IMR-90 (cell line): Measurements from ENCODE around the gene LRRC52. TPM values are rescaled to one million over a fixed set of nuclear protein-coding genes. Genes with fewer than 3 reads are reported as not detected.

Experiments
- ATAC-seq: fragments of 200-7000 bp; cut with Tn5 transposase; 2 replicates; pipeline ENCODE4 v1.9.1; 2020; ENCODE audit warnings: low read depth, mild to moderate bottlenecking, moderate library complexity
- BruUV-seq: library from RNA; stranded (reverse); fragments of 400-500 nt; replicated peaks from 2 replicates; lab custom pipeline; 2021; lab: Mats Ljungman, UMichigan
- CTCF ChIA-PET: fragments of 300-600 bp; formaldehyde crosslinking; extraction: SDS; loops from one replicate; lab custom pipeline; 2021; ENCODE audit warnings: antibody characterized with exemption; lab: Yijun Ruan, JAX
- POLR2A ChIA-PET: fragments of 300-600 bp; sonication (Branson Sonifier 250); formaldehyde crosslinking; loops from one replicate; lab custom pipeline; 2022; ENCODE audit warnings: antibody characterized with exemption; ENCODE audit not compliant: unreplicated experiment; lab: Charles Lee
- DNase-seq: peaks from one replicate; pipeline ENCODE4 v3.0.0; 2013
- H2AFZ ChIP-seq: replicated peaks from 2 replicates; pipeline ENCODE3; 2013; ENCODE audit warnings: low read length, mild to moderate bottlenecking; ENCODE audit not compliant: poor library complexity
- H2AK5ac ChIP-seq: 2 replicates; pipeline ENCODE4 v1.6.1; 2013; ENCODE audit warnings: low read depth, low read length, inconsistent platforms
- H2AK9ac ChIP-seq: replicated peaks from 2 replicates; pipeline ENCODE3; 2013; ENCODE audit warnings: mild to moderate bottlenecking, low read depth, low read length, moderate library complexity; ENCODE audit not compliant: poor library complexity
- H2BK120ac ChIP-seq: 2 replicates; pipeline ENCODE4 v1.6.1; 2013; ENCODE audit warnings: low read depth, low read length, inconsistent platforms
- H2BK15ac ChIP-seq: 3 replicates; pipeline ENCODE4 v1.6.1; 2013; ENCODE audit warnings: low read depth, low read length, inconsistent platforms
- H2BK20ac ChIP-seq: 2 replicates; pipeline ENCODE4 v1.6.1; 2013; ENCODE audit warnings: low read depth, mild to moderate bottlenecking, inconsistent platforms, low read length, moderate library complexity
- H2BK5ac ChIP-seq: 2 replicates; pipeline ENCODE4 v1.6.1; 2013; ENCODE audit warnings: mild to moderate bottlenecking, low read depth, low read length, inconsistent platforms; ENCODE audit not compliant: poor library complexity, severe bottlenecking
- H3K14ac ChIP-seq: replicated peaks from 2 replicates; pipeline ENCODE4 v1.6.1; 2013; ENCODE audit warnings: low read depth, low read length, inconsistent platforms
- H3K18ac ChIP-seq: 2 replicates; pipeline ENCODE4 v1.6.1; 2013; ENCODE audit warnings: low read depth, low read length, control low read depth
- H3K23ac ChIP-seq: 2 replicates; pipeline ENCODE4 v1.6.1; 2013; ENCODE audit warnings: low read depth, low read length, inconsistent platforms
- H3K27ac ChIP-seq: 2 replicates; pipeline ENCODE4 v1.5.1; 2013; ENCODE audit warnings: mild to moderate bottlenecking, control low read depth, low read length; ENCODE audit not compliant: insufficient read depth
- H3K27me3 ChIP-seq: 2 replicates; pipeline ENCODE4 v1.6.1; 2013; ENCODE audit warnings: low read length; ENCODE audit not compliant: control insufficient read depth, insufficient read depth
- H3K36me3 ChIP-seq: 2 replicates; pipeline ENCODE4 v1.6.1; 2013; ENCODE audit warnings: low read length, mixed read lengths; ENCODE audit not compliant: control insufficient read depth, insufficient read depth
- H3K4ac ChIP-seq: 2 replicates; pipeline ENCODE4 v1.6.1; 2013; ENCODE audit warnings: low read depth, low read length, inconsistent platforms
- H3K4me1 ChIP-seq: 2 replicates; pipeline ENCODE4 v1.6.1; 2013; ENCODE audit warnings: low read length, mixed read lengths; ENCODE audit not compliant: control insufficient read depth, insufficient read depth
- H3K4me2 ChIP-seq: 2 replicates; pipeline ENCODE4 v1.6.1; 2013; ENCODE audit warnings: low read depth, mild to moderate bottlenecking, control low read depth, low read length, moderate library complexity
- H3K4me3 ChIP-seq: 2 replicates; pipeline ENCODE4 v1.5.1; 2013; ENCODE audit warnings: low read depth, mild to moderate bottlenecking, control low read depth, low read length, moderate library complexity; ENCODE audit not compliant: insufficient read depth
- H3K56ac ChIP-seq: 2 replicates; pipeline ENCODE4 v1.6.1; 2013; ENCODE audit warnings: low read length, inconsistent platforms; ENCODE audit not compliant: insufficient read depth; ENCODE audit errors: extremely low read depth
- H3K79me1 ChIP-seq, 2 experiments: 2 replicates each; pipeline ENCODE4 v1.6.1; 2013; ENCODE audit warnings: low read length in 2 of 2, inconsistent platforms in 1 of 2, low read depth in 1 of 2
- H3K9ac ChIP-seq: 2 replicates; pipeline ENCODE4 v1.6.1; 2013; ENCODE audit warnings: low read depth, low read length, control low read depth
- H3K9me1 ChIP-seq: 2 replicates; pipeline ENCODE4 v1.6.1; 2013; ENCODE audit warnings: low read length, inconsistent platforms; ENCODE audit not compliant: insufficient read depth
- H3K9me3 ChIP-seq: 2 replicates; pipeline ENCODE4 v1.6.1; 2013; ENCODE audit warnings: low read length; ENCODE audit not compliant: control insufficient read depth, insufficient read depth
- H4K20me1 ChIP-seq: 2 replicates; pipeline ENCODE4 v1.6.1; 2013; ENCODE audit warnings: low read length, inconsistent platforms; ENCODE audit not compliant: insufficient read depth
- H4K5ac ChIP-seq: 2 replicates; pipeline ENCODE4 v1.6.1; 2013; ENCODE audit warnings: mild to moderate bottlenecking, low read depth, low read length, control low read depth
- H4K8ac ChIP-seq, 2 experiments: 2 replicates each; pipeline ENCODE4 v1.6.1; 2013; ENCODE audit warnings: low read depth in 2 of 2, low read length in 2 of 2, control low read depth in 1 of 2, inconsistent platforms in 1 of 2
- H4K91ac ChIP-seq: 2 replicates; pipeline ENCODE4 v1.6.1; 2013; ENCODE audit warnings: low read depth, low read length, inconsistent platforms; ENCODE audit not compliant: insufficient read depth
- BHLHE40 ChIP-seq: fragments of 150-350 bp; IDR thresholded peaks from 2 replicates; pipeline ENCODE4 v1.6.1; 2016; ENCODE audit warnings: mild to moderate bottlenecking, low read depth, low read length
- CEBPB ChIP-seq: IDR thresholded peaks from 2 replicates; pipeline ENCODE4 v1.6.1; 2012; ENCODE audit warnings: low read depth, low read length, improper control_type of control experiment
- CHD1 ChIP-seq: IDR thresholded peaks from 2 replicates; pipeline ENCODE4 v1.6.1; 2012; ENCODE audit warnings: low read depth, low read length, improper control_type of control experiment
- CTCF ChIP-seq: conservative IDR thresholded peaks from 2 replicates; pipeline ENCODE4 v1.5.1; 2012; ENCODE audit warnings: mild to moderate bottlenecking, low read depth, low read length, improper control_type of control experiment
- ELK1 ChIP-seq: fragments of 150-350 bp; IDR thresholded peaks from 2 replicates; pipeline ENCODE4 v1.6.1; 2016; ENCODE audit warnings: low read depth, mild to moderate bottlenecking, low read length, moderate library complexity, borderline replicate concordance
- FOS ChIP-seq: fragments of 150-350 bp; IDR thresholded peaks from 2 replicates; pipeline ENCODE4 v1.6.1; 2016; ENCODE audit warnings: low read depth, low read length
- MAFK ChIP-seq: IDR thresholded peaks from 2 replicates; pipeline ENCODE4 v1.6.1; 2012; ENCODE audit warnings: low read depth, low read length, improper control_type of control experiment
- MAZ ChIP-seq: IDR thresholded peaks from 2 replicates; pipeline ENCODE4 v1.6.1; 2012; ENCODE audit warnings: low read depth, mild to moderate bottlenecking, low read length, improper control_type of control experiment, moderate library complexity, borderline replicate concordance
- MXI1 ChIP-seq: IDR thresholded peaks from 2 replicates; pipeline ENCODE4 v1.6.1; 2012; ENCODE audit warnings: low read depth, mild to moderate bottlenecking, low read length, moderate library complexity, borderline replicate concordance
- NFE2L2 ChIP-seq: fragments of 150-350 bp; IDR thresholded peaks from 2 replicates; pipeline ENCODE4 v1.6.1; 2016; ENCODE audit warnings: low read depth, mild to moderate bottlenecking, low read length
- POLR2A ChIP-seq: IDR thresholded peaks from 2 replicates; pipeline ENCODE4 v1.6.1; 2012; ENCODE audit warnings: mild to moderate bottlenecking, low read depth, low read length
- RAD21 ChIP-seq: IDR thresholded peaks from 2 replicates; pipeline ENCODE4 v1.6.1; 2012; ENCODE audit warnings: low read length, improper control_type of control experiment
- RCOR1 ChIP-seq: IDR thresholded peaks from 2 replicates; pipeline ENCODE4 v1.6.1; 2012; ENCODE audit warnings: mild to moderate bottlenecking, low read length, improper control_type of control experiment; ENCODE audit not compliant: insufficient replicate concordance
- RFX5 ChIP-seq: IDR thresholded peaks from 2 replicates; pipeline ENCODE4 v1.8.0; 2012; ENCODE audit warnings: low read depth, mild to moderate bottlenecking, low read length, moderate library complexity
- SMC3 ChIP-seq: fragments of 150-350 bp; IDR thresholded peaks from 2 replicates; pipeline ENCODE4 v1.6.1; 2016; ENCODE audit warnings: low read depth, mild to moderate bottlenecking, antibody characterized with exemption, low read length, moderate library complexity
- USF2 ChIP-seq: fragments of 150-350 bp; IDR thresholded peaks from 2 replicates; pipeline ENCODE4 v1.6.1; 2017; ENCODE audit warnings: mild to moderate bottlenecking, antibody characterized with exemption, low read length, low read depth
- WGBS, 2 experiments: methylation state at CpG; one replicate each; pipeline versions ENCODE4 v1.1.5 to v1.1.7; 2013; ENCODE audit warnings: missing lambda C conversion rate in 2 of 2; ENCODE audit not compliant: insufficient read length in 1 of 2; ENCODE audit errors: extremely low coverage in 2 of 2; 5-methylcytosine and 5-hydroxymethylcytosine counted together
- dilution Hi-C: fragments of 300-500 bp; cut with HindIII; formaldehyde crosslinking; loops from one replicate; pipeline ENCODE4 v1.14.3; 2018; ENCODE audit warnings: low sequenced_read_pairs; ENCODE audit not compliant: unreplicated experiment
- in situ Hi-C: fragments of 300-500 bp; cut with MboI; formaldehyde crosslinking; loops from 3 replicates; pipeline ENCODE4 v1.14.3; 2019; ENCODE audit warnings: low sequenced_read_pairs, inconsistent platforms, mixed read lengths
- intact Hi-C: fragments of 100-400 bp; cut with micrococcal nuclease; formaldehyde crosslinking; loops from 2 replicates; pipeline ENCODE4 v1.10.0; 2022
- polyA plus RNA-seq, 3 experiments: library from polyadenylated mRNA; depleted of rRNA; stranded (reverse); fragments of >200 nt; gene quantifications; 2 replicates each; pipeline ENCODE4 v1.2.3, GENCODE V29; 2012; ENCODE audit warnings: low replicate concordance in 1 of 3
- total RNA-seq: library from RNA; depleted of rRNA; stranded (reverse); fragments of >200 nt; gene quantifications from 2 replicates; pipeline ENCODE4 v1.2.3, GENCODE V29; 2012

LRRC52 gene
- total and polyA plus RNA-seq, 2 of the 4 experiments (the other 2 are of a cell fraction): not detected

GRCh38 chr1:165605246-165605645 is 61.4 kb downstream of the LRRC52 start:
- TF ChIP-seq RCOR1 (no peak), FOS (no peak), RFX5 (no peak), NFE2L2 (no peak), CEBPB (no peak), RAD21 (no peak), MAZ (no peak), CTCF (no peak), BHLHE40 (no peak), POLR2A (no peak), ELK1 (no peak), SMC3 (no peak), CHD1 (no peak), USF2 (no peak), MXI1 (no peak), MAFK (no peak)
- Histone ChIP-seq H4K5ac (no peak overlapping the region), H3K9me3 (no peaks in the 10 kb centered on the region), H2BK20ac (no peak overlapping the region), H3K9me1 (no peaks in the 10 kb centered on the region), H3K4me2 (no peak overlapping the region), H2AFZ (no peak overlapping the region), H3K36me3 (no peaks in the 10 kb centered on the region), H3K23ac (no peak overlapping the region), H3K4ac (no peak overlapping the region), H4K91ac (no peak overlapping the region), H3K14ac (no peak overlapping the region), H4K8ac (no peak overlapping the region), H3K27me3 (peaks cover 12% of the 10 kb centered on the region), H2AK5ac (no peak overlapping the region), H2BK120ac (no peak overlapping the region), H3K56ac (no peak overlapping the region), H4K20me1 (no peaks in the 10 kb centered on the region), H3K79me1 (no peaks in the 10 kb centered on the region), H3K27ac (no peak overlapping the region), H3K18ac (no peak overlapping the region), H2BK5ac (no peak overlapping the region), H3K9ac (no peak overlapping the region), H3K4me1 (no peaks in the 10 kb centered on the region), H2BK15ac (no peak overlapping the region), H2AK9ac (no peak overlapping the region), H3K4me3 (no peak overlapping the region)
- no peak for DNase-seq
- intact Hi-C loops (no loop called here), dilution Hi-C loops (no loop called here), in situ Hi-C loops (loop anchor here (25.0 kb wide), 1 partner anchor 882 kb away; no protein-coding TSS in a partner anchor)
- WGBS, 2 experiments: 60% methylated on average over 1 of the region's 4 CpGs; no CpG with 5 or more reads in 1 of the 2 experiments
- ChIA-PET CTCF (no interaction called here), POLR2A (no interaction called here)
- ATAC-seq: no peak
- no TSS peak for BruUV-seq
